Endothelial cell of coronary artery (primary cell): ENCODE data around the gene LAMB1. TPM values are rescaled to one million over a fixed set of nuclear protein-coding genes. Genes with fewer than 3 reads are reported as not detected.

Experiments used
- total RNA-seq: library from RNA; depleted of rRNA; stranded (reverse); fragments of >200 nt; gene quantifications from 2 replicates; pipeline ENCODE4 v1.2.3, GENCODE V29; 2014

Gene LAMB1
- total RNA-seq, result 699 and 969 TPM in 2 replicates

GRCh38 chr7:108002726-108003598 is at the start of gene LAMB1:
TSS of gene LAMB1 (minus strand) at chr7:108003161. CDS start at chr7:108002885, 276 bp downstream.

GRCh38 chr7:107890962-107891635 is 111.9 kb downstream of the LAMB1 start, which contains the start of gene DLD:
TSS of gene DLD (plus strand) at chr7:107891183. CDS start at chr7:107891251, 68 bp downstream.

Other genes with a start within 250 kb of the LAMB1 start
- gene SLC26A3, start 199.9 kb downstream of the LAMB1 start, total RNA-seq, result not detected in 2 replicates
- gene DLD, start 112.0 kb downstream of the LAMB1 start, total RNA-seq, result 57.8 and 63.3 TPM in 2 replicates
- 0.09 and 0.36 TPM in 2 replicates for gene LAMB4, start 127.2 kb upstream of the LAMB1 start, total RNA-seq